Stromal cell of bone marrow (primary cell): ENCODE results near the gene SNAPC2.

Source experiments
- DNase-seq: peaks from one replicate; pipeline ENCODE4 v3.0.0-alpha.2; 2012; ENCODE audit warnings: low read depth

The SNAPC2 gene

DNA sequence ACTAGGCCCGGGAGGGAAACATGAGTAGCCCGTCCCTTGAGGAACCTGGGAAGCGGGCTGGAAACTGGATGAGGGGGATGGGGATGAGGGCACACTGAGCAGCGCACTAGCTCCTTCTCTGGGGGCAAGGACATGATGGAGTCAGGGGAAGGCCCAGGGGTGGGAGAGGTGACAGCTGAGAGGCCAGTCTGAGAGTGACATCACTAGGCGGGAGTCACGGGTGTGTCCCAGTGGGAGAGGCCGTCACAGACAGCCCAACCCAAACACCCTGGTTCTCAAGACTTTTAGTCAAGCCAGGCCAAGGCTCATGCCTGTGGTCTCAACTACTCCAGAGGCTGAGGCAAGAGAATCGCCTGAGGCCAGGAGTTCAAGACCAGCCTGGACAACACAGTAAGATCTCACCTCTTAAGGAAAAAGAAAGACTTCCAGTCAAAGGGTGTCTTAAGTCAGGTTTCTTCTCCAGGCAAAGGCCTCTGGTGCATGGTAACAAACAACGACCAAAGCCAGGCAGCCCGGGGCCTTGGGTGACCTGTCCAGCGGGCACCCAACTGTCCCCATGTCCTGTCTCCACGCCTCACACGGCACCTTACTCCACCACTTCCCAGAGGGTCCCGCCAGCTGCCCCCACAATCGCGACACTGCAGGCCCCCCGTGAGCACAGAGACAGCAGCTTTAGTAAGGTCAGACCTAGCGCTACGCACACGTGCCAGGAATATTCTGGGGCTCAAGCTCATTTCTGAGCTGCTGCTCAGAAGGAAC, 48.8 kb downstream of the SNAPC2 start:
- no peak for DNase-seq

DNA sequence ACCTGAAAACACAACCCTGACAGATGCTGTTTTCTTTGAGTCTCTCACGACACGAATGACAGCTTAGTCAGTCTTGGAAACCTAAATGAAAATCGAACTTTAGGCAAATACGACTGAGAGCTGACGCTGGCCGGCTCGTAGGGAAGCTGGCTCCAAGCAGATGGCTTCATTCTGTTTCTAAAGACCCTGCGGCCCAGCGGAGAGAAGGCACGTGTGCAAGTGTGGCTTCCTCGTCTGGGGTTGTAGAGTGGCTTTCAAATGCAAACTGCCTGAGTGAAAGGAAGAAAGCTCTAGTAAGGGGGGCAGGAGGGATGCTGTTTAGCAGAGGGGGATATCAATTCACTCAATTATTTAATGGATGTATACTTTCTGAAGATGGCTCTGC, 49.4 kb downstream of the SNAPC2 start:
- no peak for DNase-seq

GRCh38 chr19:7970716-7971448, 50.7 kb downstream of the SNAPC2 start:
- DNase-seq: peak; percentile 10

DNA sequence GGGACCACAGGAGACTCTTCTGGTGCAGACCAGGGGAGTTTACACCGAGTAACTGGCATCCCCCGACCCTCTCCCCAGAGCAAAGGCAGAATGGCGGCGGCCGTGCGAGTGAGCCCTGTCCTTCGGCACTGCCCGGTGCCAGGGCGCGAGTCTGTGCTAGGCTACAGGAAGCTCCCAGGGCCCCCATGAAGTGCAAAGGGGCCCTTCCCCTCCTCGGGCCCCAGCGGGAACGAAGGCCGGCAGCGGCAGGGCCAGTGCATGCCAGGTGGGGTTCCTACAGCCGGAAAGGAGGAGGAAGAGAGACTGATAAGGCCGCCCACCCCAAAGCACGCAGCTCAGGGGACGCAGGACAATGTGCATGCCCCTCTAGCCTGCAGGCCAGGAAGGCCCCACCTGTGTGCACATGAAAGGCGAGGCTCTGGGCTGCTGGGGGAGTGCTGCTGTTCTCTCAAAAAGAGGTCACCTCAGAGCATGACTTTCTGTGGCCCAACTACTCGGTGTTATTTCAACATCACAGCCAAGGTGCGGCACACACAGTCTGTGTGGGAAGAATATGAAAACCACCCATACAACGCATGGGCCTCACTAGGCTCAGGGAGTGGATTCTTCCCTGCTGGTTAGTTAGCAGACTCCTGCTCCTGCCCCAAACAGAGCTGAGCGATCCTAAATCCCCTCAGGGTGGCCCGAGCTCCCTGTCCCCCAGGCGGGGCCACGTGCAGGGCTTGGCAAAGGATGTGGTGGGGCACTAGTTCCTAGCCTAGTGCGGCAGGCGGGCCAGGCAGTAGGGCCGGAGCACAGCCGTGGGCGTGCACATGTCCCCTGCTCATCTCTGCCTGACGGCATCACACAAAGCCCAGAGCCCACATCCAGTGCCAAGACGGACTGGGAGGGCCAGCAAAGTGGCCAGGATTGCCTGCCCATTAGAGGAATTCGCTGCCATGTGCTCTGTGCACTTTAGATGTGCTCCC, 51.7 kb downstream of the SNAPC2 start:
- DNase-seq: no peak
